HepG2 (cell line): Measurements from ENCODE around the gene LZTFL1. TPM values are rescaled to one million over a fixed set of nuclear protein-coding genes. Genes with fewer than 3 reads are reported as not detected.

Experiments
- ATAC-seq: fragments of 200-7000 bp; cut with Tn5 transposase; 3 replicates; pipeline ENCODE4 v1.9.1; 2020; ENCODE audit warnings: mild to moderate bottlenecking, moderate library complexity
- BruUV-seq: library from RNA; stranded (reverse); fragments of 400-500 nt; replicated peaks from 2 replicates; lab custom pipeline; 2021; lab: Mats Ljungman, UMichigan
- CTCF ChIA-PET: fragments of 300-600 bp; formaldehyde crosslinking; extraction: SDS; loops from one replicate; lab custom pipeline; 2021; ENCODE audit warnings: low total read pairs, inconsistent platforms, low intra/inter-chr PET ratio; lab: Yijun Ruan, JAX
- POLR2A ChIA-PET: fragments of 350-600 bp; sonication (Branson Sonifier 250); formaldehyde crosslinking; loops from one replicate; lab custom pipeline; 2020; ENCODE audit warnings: antibody characterized with exemption, inconsistent platforms; lab: Yijun Ruan, JAX
- DNase-seq: peaks from one replicate; pipeline ENCODE4 v3.0.0-alpha.2; 2015; ENCODE audit warnings: low spot score
- FAIRE-seq: peaks from 3 replicates; lab custom pipeline; 2011; peaks lifted over from hg19 to GRCh38; lab: Jason Lieb, UNC
- H2AFZ ChIP-seq: one replicate; pipeline ENCODE4 v1.6.1; 2011; ENCODE audit warnings: low read length, inconsistent platforms
- H3K27ac ChIP-seq: fragments of 300-600 bp; 3 replicates; pipeline ENCODE4 v1.8.0; 2011; ENCODE audit warnings: mixed run types, mild to moderate bottlenecking, mixed read lengths, low read length, inconsistent platforms; ENCODE audit not compliant: insufficient read depth; ENCODE audit errors: extremely low read length
- H3K27me3 ChIP-seq, 2 experiments: fragments of 200-600 bp in 1 of 2; 2 replicates in 1 of 2; 3 replicates in 1 of 2; pipeline versions ENCODE4 v1.6.0 to v1.8.0; 2011; ENCODE audit warnings: low read length in 2 of 2, mild to moderate bottlenecking in 2 of 2, moderate library complexity in 2 of 2, inconsistent platforms in 1 of 2; ENCODE audit not compliant: insufficient read depth in 2 of 2, control insufficient read depth in 1 of 2
- H3K36me3 ChIP-seq, 2 experiments: fragments of 200-600 bp in 1 of 2; replicated peaks in 1 of 2; 2 replicates in 1 of 2; 3 replicates in 1 of 2; pipeline versions ENCODE4 v1.5.1 to v1.8.0; 2011; ENCODE audit warnings: low read length in 2 of 2, inconsistent platforms in 1 of 2; ENCODE audit not compliant: insufficient read depth in 2 of 2, control insufficient read depth in 1 of 2
- H3K4me1 ChIP-seq: 2 replicates; pipeline ENCODE4 v1.5.1; 2012; ENCODE audit warnings: low read length, inconsistent platforms; ENCODE audit not compliant: insufficient read depth
- H3K4me2 ChIP-seq: 2 replicates; pipeline ENCODE4 v1.6.0; 2011; ENCODE audit warnings: low read depth, low read length, inconsistent platforms
- H3K4me3 ChIP-seq, 3 experiments: fragments of 200-600 bp in 1 of 3; sonication (generic), shearing (Covaris generic) in 1 of 3; replicated peaks in 1 of 3; 2 replicates each; pipeline ENCODE4 v1.5.1; 2011 to 2016; ENCODE audit warnings: low read length in 3 of 3, inconsistent platforms in 2 of 3, low read depth in 2 of 3, mild to moderate bottlenecking in 2 of 3, control low read depth in 1 of 3, mixed read lengths in 1 of 3; ENCODE audit not compliant: insufficient read depth in 1 of 3
- H3K79me2 ChIP-seq: one replicate; pipeline ENCODE4 v1.6.1; 2011; ENCODE audit warnings: low read length, inconsistent platforms; ENCODE audit not compliant: insufficient read depth
- H3K9ac ChIP-seq: 2 replicates; pipeline ENCODE4 v1.6.0; 2011; ENCODE audit warnings: mild to moderate bottlenecking, low read depth, low read length, inconsistent platforms; ENCODE audit not compliant: insufficient read depth
- H3K9me3 ChIP-seq: 2 replicates; pipeline ENCODE4 v1.5.1; 2012; ENCODE audit warnings: mild to moderate bottlenecking, low read length
- H4K20me1 ChIP-seq: 2 replicates; pipeline ENCODE4 v1.6.0; 2011; ENCODE audit warnings: inconsistent platforms, mild to moderate bottlenecking, low read length, moderate library complexity; ENCODE audit not compliant: insufficient read depth
- ATF2 ChIP-seq: sonication (generic); formaldehyde crosslinking; IDR thresholded peaks from 2 replicates; pipeline ENCODE4 v1.4.0; 2020; ENCODE audit warnings: missing genetic modification reagents
- GATAD2A ChIP-seq: IDR thresholded peaks from 2 replicates; pipeline ENCODE4 v1.6.1; 2016
- NR2F1 ChIP-seq, 2 experiments: fragments of 450-650 bp in 1 of 2; formaldehyde crosslinking in 1 of 2; IDR thresholded peaks; 2 replicates each; pipeline versions ENCODE4 v1.5.0 to v1.6.1; 2016 to 2020; ENCODE audit warnings: mild to moderate bottlenecking in 1 of 2, missing compliant biosample characterization in 1 of 2, missing genetic modification reagents in 1 of 2, moderate library complexity in 1 of 2
- POGZ ChIP-seq: sonication (generic); formaldehyde crosslinking; IDR thresholded peaks from 2 replicates; pipeline ENCODE4 v1.4.0; 2020; ENCODE audit warnings: mild to moderate bottlenecking, missing genetic modification reagents
- SP2 ChIP-seq: sonication (generic); formaldehyde crosslinking; IDR thresholded peaks from 2 replicates; pipeline ENCODE4 v1.5.1; 2020; ENCODE audit warnings: mild to moderate bottlenecking, missing genetic modification reagents
- TFDP2 ChIP-seq: sonication (generic); formaldehyde crosslinking; IDR thresholded peaks from 2 replicates; pipeline ENCODE4 v1.4.0; 2020; ENCODE audit warnings: missing genetic modification reagents
- U2AF2 ChIP-seq: fragments of 200-400 bp; formaldehyde crosslinking; IDR thresholded peaks from 2 replicates; pipeline ENCODE4 v1.6.1; 2017; ENCODE audit warnings: low read depth, mild to moderate bottlenecking, low read length
- ZKSCAN1 ChIP-seq: fragments of 150-350 bp; IDR thresholded peaks from 2 replicates; pipeline ENCODE4 v1.6.1; 2014; ENCODE audit warnings: low read length
- ZNF142 ChIP-seq: sonication (generic); formaldehyde crosslinking; IDR thresholded peaks from 2 replicates; pipeline ENCODE4 v1.4.0; 2020; ENCODE audit warnings: missing genetic modification reagents
- ZNF772 ChIP-seq: sonication (generic); formaldehyde crosslinking; IDR thresholded peaks from 2 replicates; pipeline ENCODE4 v1.5.0; 2020; ENCODE audit warnings: mild to moderate bottlenecking, missing genetic modification reagents
- ZSCAN22 ChIP-seq: sonication (generic); formaldehyde crosslinking; IDR thresholded peaks from 2 replicates; pipeline ENCODE4 v1.4.0; 2020; ENCODE audit warnings: mild to moderate bottlenecking, missing genetic modification reagents
- WGBS: methylation state at CpG from one replicate; pipeline ENCODE4 v1.1.6; 2017; ENCODE audit warnings: low lambda C conversion rate; 5-methylcytosine and 5-hydroxymethylcytosine counted together
- in situ Hi-C: cut with HindIII; loops from 2 replicates; pipeline ENCODE4 v1.10.0; 2017; ENCODE audit warnings: low pct_unique_long_range_greater_than_20kb; ENCODE audit not compliant: extremely low pct_ligation_motif_present
- intact Hi-C: fragments of 100-400 bp; cut with micrococcal nuclease; formaldehyde crosslinking; loops from one replicate; pipeline ENCODE4 v1.10.0; 2022; ENCODE audit not compliant: unreplicated experiment
- polyA plus RNA-seq, 8 experiments: library from polyadenylated mRNA; depleted of rRNA in 3 of 8; stranded (reverse) in 7 of 8; unstranded in 1 of 8; fragments of >200 nt; fragmentation: Illumina TruSeq in 4 of 8; extraction: Trizol in 4 of 8; gene quantifications; 2 replicates each; pipeline versions ENCODE4 v1.2.1 to v1.2.3, GENCODE V29; 2011 to 2016; ENCODE audit warnings: low read depth in 4 of 8, missing spikeins in 1 of 8, mixed read lengths in 1 of 8; ENCODE audit not compliant: insufficient read depth in 1 of 8
- total RNA-seq, 5 experiments: library from RNA; depleted of rRNA; stranded (reverse); fragments of >200 nt; fragmentation: Illumina TruSeq; extraction: Trizol; gene quantifications; 2 replicates each; pipeline ENCODE4 v1.2.3, GENCODE V29; 2016; ENCODE audit warnings: low read depth in 1 of 5

LZTFL1 gene
- total and polyA plus RNA-seq, 2 of the 13 experiments (the other 11 are each of a cell fraction or from before 2014, with no cell fraction given): 16.6 to 17.2 TPM

GRCh38 chr3:45799586-45799985 is 42.3 kb downstream of the LZTFL1 start:
- in situ Hi-C loops: no loop called here
- H3K4me3 ChIP-seq: no peak overlapping the region
- 52% methylated on average over 2 of the region's 2 CpGs for WGBS
- H3K36me3 ChIP-seq: no peaks in the 10 kb centered on the region
- H4K20me1 ChIP-seq: no peaks in the 10 kb centered on the region
- ATAC-seq: no peak
- H2AFZ ChIP-seq: no peak overlapping the region
- POLR2A ChIA-PET: no interaction called here
- H3K4me1 ChIP-seq: no peaks in the 10 kb centered on the region
- no peak for DNase-seq
- FAIRE-seq: no peak
- H3K27me3 ChIP-seq: peaks cover 2 to 38% of the 10 kb centered on the region in 2 experiments; a peak in 4 of 5 replicates
- no peak overlapping the region for H3K27ac ChIP-seq
- no peaks in the 10 kb centered on the region for H3K9me3 ChIP-seq
- H3K4me2 ChIP-seq: no peak overlapping the region
- no peaks in the 10 kb centered on the region for H3K79me2 ChIP-seq
- CTCF ChIA-PET: no interaction called here
- no TSS peak for BruUV-seq
- intact Hi-C loops: no loop called here
- no peak overlapping the region for H3K9ac ChIP-seq
- TF ChIP-seq NR2F1 (CRISPR knock-in tag; IDR thresholded peaks at IDR 0.05) (no peak), ATF2 (CRISPR knock-in tag) (no peak), ZNF772 (CRISPR knock-in tag) (no peak), TFDP2 (CRISPR knock-in tag) (no peak)

- FAIRE-seq (no peak), DNase-seq (no peak), ATAC-seq (no peak)
- H3K36me3 ChIP-seq: no peaks in the 10 kb centered on the region
- H3K4me3 ChIP-seq: no peak overlapping the region
- in situ Hi-C loops: no loop called here
- no peaks in the 10 kb centered on the region for H3K79me2 ChIP-seq
- no peaks in the 10 kb centered on the region for H4K20me1 ChIP-seq
- peaks cover 2 to 54% of the 10 kb centered on the region in 2 experiments; a peak in 4 of 5 replicates for H3K27me3 ChIP-seq
- WGBS: 25% methylated on average over 4 of the region's 4 CpGs
- ChIA-PET POLR2A (no interaction called here), CTCF (no interaction called here)
- no peak for TF ChIP-seq GATAD2A
- no peak for TF ChIP-seq ZKSCAN1
- TF ChIP-seq ZSCAN22: no peak
- no peak for TF ChIP-seq ZNF142 (CRISPR knock-in tag)
- TF ChIP-seq SP2: no peak
- TF ChIP-seq POGZ (CRISPR knock-in tag): no peak
- no peak for TF ChIP-seq U2AF2
- H2AFZ ChIP-seq: no peak overlapping the region
- no peak overlapping the region for H3K4me2 ChIP-seq
- no peaks in the 10 kb centered on the region for H3K9me3 ChIP-seq
- no peaks in the 10 kb centered on the region for H3K4me1 ChIP-seq
- intact Hi-C loops: no loop called here
- no TSS peak for BruUV-seq
- H3K9ac ChIP-seq: no peak overlapping the region
- H3K27ac ChIP-seq: no peak overlapping the region
Observed at GRCh38 chr3:45798034-45798433, 43.9 kb downstream of the LZTFL1 start.
